T-helper 9 cell (primary cell): ENCODE measurements around the gene UBE4B.
"Not testable (repeated sequence)": the region's sequence is repeated elsewhere in the genome, so short reads cannot be mapped to it uniquely, and the experiment has no call there.

Experiments used
- DNase-seq: peaks from one replicate; pipeline ENCODE4 v3.0.0-alpha.2; 2020

UBE4B gene

GRCh38 chr1:10179406-10180091, 146.8 kb downstream of the UBE4B start:
- no peak for DNase-seq

GRCh38 chr1:10181154-10181553, 148.4 kb downstream of the UBE4B start:
- no peak for DNase-seq

GRCh38 chr1:10185759-10186158, 153.0 kb downstream of the UBE4B start:
- no peak for DNase-seq

- no peak for DNase-seq
Measured at GRCh38 chr1:10186331-10187025, 153.7 kb downstream of the UBE4B start.

- no peak for DNase-seq
Measured at GRCh38 chr1:10187026-10187334, 154.2 kb downstream of the UBE4B start.

- no peak for DNase-seq
Measured at GRCh38 chr1:10188133-10188650, 155.4 kb downstream of the UBE4B start.

- no peak for DNase-seq
Measured at GRCh38 chr1:10189659-10190058, 156.9 kb downstream of the UBE4B start.

- no peak for DNase-seq
Measured at GRCh38 chr1:10192263-10192662, 159.5 kb downstream of the UBE4B start.

- DNase-seq, result no peak
Measured at GRCh38 chr1:10193288-10193687, 160.5 kb downstream of the UBE4B start.

GRCh38 chr1:10195570-10195969, 162.8 kb downstream of the UBE4B start:
- no peak for DNase-seq

GRCh38 chr1:10196976-10197375, 164.2 kb downstream of the UBE4B start:
- no peak for DNase-seq

- no peak for DNase-seq
Measured at GRCh38 chr1:10200620-10201019, 167.9 kb downstream of the UBE4B start.

- no peak for DNase-seq
Measured at GRCh38 chr1:10204003-10204642, 171.4 kb downstream of the UBE4B start.

- DNase-seq, result not testable (repeated sequence)
Measured at GRCh38 chr1:10205206-10205605, 172.4 kb downstream of the UBE4B start.

GRCh38 chr1:10207810-10208209, 175.1 kb downstream of the UBE4B start:
- DNase-seq, result no peak

- DNase-seq, result no peak
Measured at GRCh38 chr1:10208537-10208936, 175.8 kb downstream of the UBE4B start.

GRCh38 chr1:10209590-10209904, 176.8 kb downstream of the UBE4B start:
- DNase-seq, result no peak

- peak; percentile 96 for DNase-seq
Measured at GRCh38 chr1:10209905-10210810, 177.4 kb downstream of the UBE4B start, which contains the start of gene KIF1B. TSS of gene KIF1B (plus strand) at chr1:10210570. CDS start at chr1:10232329, 21,759 bp downstream.

- DNase-seq, result peak; percentile 3
Measured at GRCh38 chr1:10210841-10211804, 178.4 kb downstream of the UBE4B start.

- no peak for DNase-seq
Measured at GRCh38 chr1:10211805-10212410, 179.2 kb downstream of the UBE4B start.

- DNase-seq, result no peak
Measured at GRCh38 chr1:10212476-10212875, 179.7 kb downstream of the UBE4B start.
